B cell (primary cell): ENCODE results near the gene MCM6. TPM values are rescaled to one million over a fixed set of nuclear protein-coding genes. Genes with fewer than 3 reads are reported as not detected.

ENCODE experiments used
- ATAC-seq: fragments of 200-7000 bp; cut with Tn5 transposase; one replicate; pipeline ENCODE4 v1.10.0; 2021; ENCODE audit warnings: low read depth, mild to moderate bottlenecking, moderate number of reproducible peaks, moderate library complexity
- CTCF ChIA-PET: fragments of 350-600 bp; sonication (Branson Sonifier 250); formaldehyde crosslinking; loops from one replicate; lab custom pipeline; 2021; ENCODE audit warnings: antibody characterized with exemption, inconsistent platforms; lab: Charles Lee
- POLR2A ChIA-PET: fragments of 350-600 bp; sonication (Branson Sonifier 250); formaldehyde crosslinking; loops from one replicate; lab custom pipeline; 2021; ENCODE audit warnings: antibody characterized with exemption; lab: Charles Lee
- DNase-seq: peaks from one replicate; pipeline ENCODE4 v3.0.0; 2013
- H2AFZ ChIP-seq: 2 replicates; pipeline ENCODE4 v1.6.1; 2012; ENCODE audit warnings: mild to moderate bottlenecking, low read depth, low read length; ENCODE audit not compliant: insufficient read depth, poor library complexity, severe bottlenecking
- H3K27ac ChIP-seq, 2 donors: 1 replicate in 1 of 2; 2 replicates in 1 of 2; pipeline ENCODE4 v1.5.1; 2012 to 2013; ENCODE audit warnings: low read length in 2 of 2, mild to moderate bottlenecking in 2 of 2, moderate library complexity in 1 of 2
- H3K27me3 ChIP-seq, 4 experiments: fragments of 200-600 bp in 1 of 4; sonication (generic) in 1 of 4; replicated peaks in 1 of 4; 1 replicate in 2 of 4; 2 replicates in 2 of 4; pipeline versions ENCODE4 v1.6.1 to v1.7.0; 2013 to 2016; ENCODE audit warnings: low read length in 3 of 4, mild to moderate bottlenecking in 2 of 4, mixed read lengths in 1 of 4, moderate library complexity in 1 of 4; ENCODE audit not compliant: insufficient read depth in 4 of 4, control insufficient read depth in 3 of 4; ENCODE audit errors: control extremely low read depth in 1 of 4
- H3K36me3 ChIP-seq, 2 experiments: replicated peaks in 1 of 2; 1 replicate in 1 of 2; 2 replicates in 1 of 2; pipeline versions ENCODE4 v1.6.1 to v1.7.1; 2013; ENCODE audit warnings: low read length in 1 of 2; ENCODE audit not compliant: insufficient read depth in 2 of 2, control insufficient read depth in 1 of 2; ENCODE audit errors: control extremely low read depth in 1 of 2, extremely low read depth in 1 of 2
- H3K4me1 ChIP-seq, 2 donors: fragments of 200-600 bp in 1 of 2; sonication (generic) in 1 of 2; 1 replicate in 1 of 2; 2 replicates in 1 of 2; pipeline versions ENCODE4 v1.5.1 to v1.6.1; 2013 to 2017; ENCODE audit warnings: low read length in 2 of 2; ENCODE audit not compliant: control insufficient read depth in 2 of 2, insufficient read depth in 2 of 2
- H3K4me2 ChIP-seq: replicated peaks from 2 replicates; pipeline ENCODE3; 2012; ENCODE audit warnings: mild to moderate bottlenecking, low read depth, low read length; ENCODE audit not compliant: poor library complexity, severe bottlenecking
- H3K4me3 ChIP-seq, 5 experiments: fragments of 200-600 bp in 1 of 5; sonication (generic) in 1 of 5; 1 replicate in 3 of 5; 2 replicates in 2 of 5; pipeline versions ENCODE4 v1.5.1 to v1.7.0; 2011 to 2016; ENCODE audit warnings: low read length in 4 of 5, mild to moderate bottlenecking in 4 of 5, low read depth in 2 of 5, control low read depth in 1 of 5, moderate library complexity in 1 of 5; ENCODE audit not compliant: insufficient read depth in 1 of 5; ENCODE audit errors: control extremely low read depth in 1 of 5, extremely low read depth in 1 of 5
- H3K79me2 ChIP-seq: fragments of 200-600 bp; sonication (generic); one replicate; pipeline ENCODE4 v1.6.0; 2016; ENCODE audit warnings: low read length; ENCODE audit not compliant: control insufficient read depth, insufficient read depth
- H3K9ac ChIP-seq: fragments of 200-600 bp; sonication (generic); 2 replicates; pipeline ENCODE4 v1.6.1; 2017; ENCODE audit warnings: mild to moderate bottlenecking, low read length, moderate library complexity
- H3K9me3 ChIP-seq, 3 donors: one replicate each; pipeline versions ENCODE4 v1.6.1 to v1.7.1; 2013; ENCODE audit warnings: low read length in 2 of 3; ENCODE audit not compliant: control insufficient read depth in 2 of 3, insufficient read depth in 1 of 3; ENCODE audit errors: control extremely low read depth in 1 of 3
- H4K20me1 ChIP-seq: 2 replicates; pipeline ENCODE4 v1.6.0; 2012; ENCODE audit warnings: mild to moderate bottlenecking, low read length; ENCODE audit not compliant: insufficient read depth, control insufficient read depth, poor library complexity, severe bottlenecking
- H3K27ac Mint-ChIP-seq: one replicate; pipeline ENCODE4 v1.8.0; 2021; ENCODE audit warnings: mixed read lengths
- H3K27me3 Mint-ChIP-seq: one replicate; pipeline ENCODE4 v1.8.0; 2021; ENCODE audit warnings: mixed read lengths
- H3K4me1 Mint-ChIP-seq: one replicate; pipeline ENCODE4 v1.8.0; 2021; ENCODE audit warnings: mixed read lengths
- H3K4me3 Mint-ChIP-seq: one replicate; pipeline ENCODE4 v1.8.0; 2021; ENCODE audit warnings: mixed read lengths
- H3K9me3 Mint-ChIP-seq: one replicate; pipeline ENCODE4 v1.8.0; 2022; ENCODE audit warnings: mixed read lengths; ENCODE audit not compliant: insufficient read depth
- CTCF ChIP-seq: fragments of 200-600 bp; IDR thresholded peaks from one replicate; pipeline ENCODE4 v1.8.0; 2022; ENCODE audit warnings: antibody characterized with exemption, mild to moderate bottlenecking
- EZH2 ChIP-seq: IDR thresholded peaks from 2 replicates; pipeline ENCODE4 v1.6.1; 2012; ENCODE audit warnings: borderline replicate concordance, low read depth, mild to moderate bottlenecking, moderate library complexity, low read length; ENCODE audit not compliant: insufficient read depth, poor library complexity, severe bottlenecking
- WGBS: methylation state at CpG from one replicate; pipeline ENCODE4 v1.1.5; 2013; ENCODE audit warnings: missing lambda C conversion rate; ENCODE audit not compliant: insufficient coverage; 5-methylcytosine and 5-hydroxymethylcytosine counted together
- intact Hi-C: fragments of 100-400 bp; cut with micrococcal nuclease; formaldehyde crosslinking; loops from one replicate; pipeline ENCODE4 v1.10.0; 2022
- polyA plus RNA-seq: library from polyadenylated mRNA; depleted of rRNA; stranded (reverse); fragments of >200 nt; gene quantifications from 2 replicates; pipeline ENCODE4 v1.2.3, GENCODE V29; 2012
- total RNA-seq, 2 donors: library from RNA; stranded (reverse); fragments of 120-200 nt in 1 of 2; gene quantifications; 1 replicate in 1 of 2; 2 replicates in 1 of 2; pipeline versions ENCODE4 v1.2.3 to v1.2.4, GENCODE V29; 2013 to 2022

MCM6 gene
- total and polyA plus RNA-seq, 2 donors (not counting 1 experiment from before 2014, with no cell fraction given): 2.3 to 30.0 TPM

- ChIA-PET POLR2A (no interaction called here), CTCF (no interaction called here)
- no peaks in the 10 kb centered on the region for H3K27me3 Mint-ChIP-seq
- TF ChIP-seq CTCF: no peak
- TF ChIP-seq EZH2: no peak
- Histone ChIP-seq H3K27me3 (no peaks in the 10 kb centered on the region), H3K4me1 (peaks cover 0 to 6% of the 10 kb centered on the region in 2 donors), H3K79me2 (no peaks in the 10 kb centered on the region), H2AFZ (no peak overlapping the region), H3K9me3 (peaks cover 0 to 4% (median 0%) of the 10 kb centered on the region in 3 donors), H3K4me2 (no peak overlapping the region), H4K20me1 (no peaks in the 10 kb centered on the region), H3K4me3 (no peak overlapping the region), H3K9ac (no peak overlapping the region), H3K27ac (no peak overlapping the region), H3K36me3 (no peaks in the 10 kb centered on the region)
- peaks cover 20% of the 10 kb centered on the region for H3K4me1 Mint-ChIP-seq
- H3K9me3 Mint-ChIP-seq: no peaks in the 10 kb centered on the region
- intact Hi-C loops: no loop called here
- ATAC-seq: no peak
- no peak overlapping the region for H3K4me3 Mint-ChIP-seq
- DNase-seq: peak; percentile 16
- WGBS: 74% methylated on average over 4 of the region's 7 CpGs
- H3K27ac Mint-ChIP-seq: no peak overlapping the region
These were observed 83.7 kb downstream of the MCM6 start for GRCh38 chr2:135792401-135793150.

- Histone ChIP-seq H3K9me3 (peaks cover 0 to 4% (median 0%) of the 10 kb centered on the region in 3 donors), H3K27me3 (no peaks in the 10 kb centered on the region), H3K4me3 (no peak overlapping the region), H2AFZ (no peak overlapping the region), H3K9ac (no peak overlapping the region), H3K79me2 (no peaks in the 10 kb centered on the region), H3K36me3 (peaks cover 0 to 4% of the 10 kb centered on the region in 2 experiments), H3K4me2 (no peak overlapping the region), H3K4me1 (peaks cover 0 to 3% of the 10 kb centered on the region in 2 donors), H4K20me1 (no peaks in the 10 kb centered on the region), H3K27ac (no peak overlapping the region)
- ChIA-PET POLR2A (no interaction called here), CTCF (no interaction called here)
- DNase-seq: no peak
- Mint-ChIP-seq H3K27me3 (no peaks in the 10 kb centered on the region), H3K27ac (no peak overlapping the region), H3K4me1 (peaks cover 18% of the 10 kb centered on the region), H3K9me3 (no peaks in the 10 kb centered on the region), H3K4me3 (no peak overlapping the region)
- ATAC-seq: no peak
- TF ChIP-seq EZH2 (no peak), CTCF (no peak)
- 100% methylated on average over 1 of the region's 2 CpGs for WGBS
- intact Hi-C loops: no loop called here
These were observed 84.6 kb downstream of the MCM6 start for GRCh38 chr2:135791418-135792190.
